ENCODE measurements around the gene XXYLT1.

XXYLT1 gene

GRCh38 chr3:195086885-195087284, 184.1 kb downstream of the XXYLT1 start:
- H3K27ac ChIP-seq (ENCODE audit: extremely low read depth, low read depth, low read length) = no peak overlapping the region
- H3K36me3 ChIP-seq (ENCODE audit: control insufficient read depth in 2 of 2, insufficient read depth in 1 of 2, low read length in 2 of 2) = no peaks in the 10 kb centered on the region
- H3K4me3 ChIP-seq (ENCODE audit: low read depth, low read length) = no peak overlapping the region
- CTCF ChIA-PET = no interaction called here
- POLR2A ChIA-PET = no interaction called here
- TF ChIP-seq SETDB1 (IDR thresholded peaks at IDR 0.05; ENCODE audit: insufficient read length, low read length) (no peak), GLIS2 (tag by site-specific recombination; IDR thresholded peaks at IDR 0.05) (0 out of 2 replicates have a peak, but pooled peaks have one; percentile 17)
- peaks cover 7% of the 10 kb centered on the region; the same call in 1 of the 2 replicates for H3K4me1 ChIP-seq (ENCODE audit: control insufficient read depth, insufficient read depth, low read length)
- H3K9me3 ChIP-seq (ENCODE audit: control insufficient read depth, insufficient read depth, low read depth, low read length) = no peaks in the 10 kb centered on the region

- no peak overlapping the region for H3K4me3 ChIP-seq (ENCODE audit: low read depth, low read length)
- H3K9me3 ChIP-seq (ENCODE audit: control insufficient read depth, insufficient read depth, low read depth, low read length) = no peaks in the 10 kb centered on the region
- H3K4me1 ChIP-seq (ENCODE audit: control insufficient read depth, insufficient read depth, low read length) = peaks cover 10% of the 10 kb centered on the region; the same call in 1 of the 2 replicates
- CTCF ChIA-PET = no interaction called here
- H3K36me3 ChIP-seq (ENCODE audit: control insufficient read depth in 2 of 2, insufficient read depth in 1 of 2, low read length in 2 of 2) = no peaks in the 10 kb centered on the region
- no peak overlapping the region for H3K27ac ChIP-seq (ENCODE audit: extremely low read depth, low read depth, low read length)
- TF ChIP-seq ZNF114 (tag by site-specific recombination; IDR thresholded peaks at IDR 0.05) = no peak
- TF ChIP-seq INSM2 (tag by site-specific recombination; IDR thresholded peaks at IDR 0.05) = no peak
- TF ChIP-seq KLF8 (tag by site-specific recombination; IDR thresholded peaks at IDR 0.05) = no peak
- TF ChIP-seq ZNF16 (tag by site-specific recombination; IDR thresholded peaks at IDR 0.05; ENCODE audit: low read depth) = no peak
- TF ChIP-seq ZNF580 (tag by site-specific recombination; IDR thresholded peaks at IDR 0.05) = no peak
- TF ChIP-seq ZNF274 (IDR thresholded peaks at IDR 0.05; ENCODE audit: low read length) = no peak
- TF ChIP-seq ZNF274 (tag by site-specific recombination; IDR thresholded peaks at IDR 0.05; ENCODE audit: borderline replicate concordance) = no peak
- no peak for TF ChIP-seq ZNF112 (tag by site-specific recombination; IDR thresholded peaks at IDR 0.05)
- no peak for TF ChIP-seq ZNF223 (tag by site-specific recombination; IDR thresholded peaks at IDR 0.05)
- no peak for TF ChIP-seq ZFHX2 (tag by site-specific recombination; conservative IDR thresholded peaks at IDR 0.05)
- no peak for TF ChIP-seq ZNF350 (tag by site-specific recombination; IDR thresholded peaks at IDR 0.05)
- TF ChIP-seq ZNF416 (tag by site-specific recombination; IDR thresholded peaks at IDR 0.05) = no peak
- TF ChIP-seq PRDM2 (tag by site-specific recombination; IDR thresholded peaks at IDR 0.05; ENCODE audit: borderline replicate concordance) = no peak
- no peak for TF ChIP-seq ZNF548 (tag by site-specific recombination; IDR thresholded peaks at IDR 0.05)
- no peak for TF ChIP-seq ZNF2 (tag by site-specific recombination; IDR thresholded peaks at IDR 0.05)
- TF ChIP-seq ZNF624 (tag by site-specific recombination; IDR thresholded peaks at IDR 0.05) = no peak
- TF ChIP-seq ZNF837 (tag by site-specific recombination; IDR thresholded peaks at IDR 0.05) = no peak
- POLR2A ChIA-PET = no interaction called here
These were observed 184.6 kb downstream of the XXYLT1 start for GRCh38 chr3:195086341-195086740.

All from HEK293 (cell line).